ENCODE results near the gene VSIG8. TPM values are rescaled to one million over a fixed set of nuclear protein-coding genes. Genes with fewer than 3 reads are reported as not detected.
A peak's percentile ranks its signal among the peaks of the same experiment; 100 is the strongest.
"Not testable (repeated sequence)": the region's sequence is repeated elsewhere in the genome, so short reads cannot be mapped to it uniquely, and the experiment has no call there.

Gene VSIG8
- not detected for polyA plus RNA-seq (2012; ENCODE audit: low read depth, missing spikeins)

GRCh38 chr1:159862557-159862956 is at the start of gene VSIG8:
Gene VSIG8 (minus strand): TSS chr1:159862657. CDS start chr1:159862521, 136 bp downstream.
- TF ChIP-seq TAF1 (IDR thresholded peaks at IDR 0.05; ENCODE audit: low read depth, low read length) (no peak), PAX5 (IDR thresholded peaks at IDR 0.05; ENCODE audit: insufficient read depth, low read length, severe bottlenecking) (no peak)
- DNase-seq (ENCODE audit: insufficient read length, low spot score) (no peak), FAIRE-seq (no peak)

- DNase-seq (ENCODE audit: insufficient read length, low spot score) (no peak), FAIRE-seq (peak; percentile 57)
- no peak for TF ChIP-seq POLR2AphosphoS5 (IDR thresholded peaks at IDR 0.05; ENCODE audit: low read depth, low read length)
- TF ChIP-seq POU2F2 (IDR thresholded peaks at IDR 0.05; ENCODE audit: low read depth, low read length): no peak
These were observed 49.0 kb upstream of the VSIG8 start for GRCh38 chr1:159911326-159912070.

GRCh38 chr1:159908031-159908940 is 45.8 kb upstream of the VSIG8 start:
- TF ChIP-seq POLR2AphosphoS5 (IDR thresholded peaks at IDR 0.05; ENCODE audit: low read depth, low read length) (no peak), TAF1 (IDR thresholded peaks at IDR 0.05; ENCODE audit: low read depth, low read length) (no peak), PAX5 (IDR thresholded peaks at IDR 0.05; ENCODE audit: insufficient read depth, low read length, severe bottlenecking) (no peak), POU2F2 (IDR thresholded peaks at IDR 0.05; ENCODE audit: low read depth, low read length) (no peak), SPI1 (IDR thresholded peaks at IDR 0.05; ENCODE audit: low read depth, low read length) (no peak), POLR2A (IDR thresholded peaks at IDR 0.05; ENCODE audit: low read depth, low read length) (no peak)
- FAIRE-seq (no peak), DNase-seq (ENCODE audit: insufficient read length, low spot score) (no peak)

GRCh38 chr1:159906960-159907359 is 44.5 kb upstream of the VSIG8 start:
- no peak for TF ChIP-seq POLR2A (IDR thresholded peaks at IDR 0.05; ENCODE audit: low read depth, low read length)
- no peak for TF ChIP-seq POU2F2 (IDR thresholded peaks at IDR 0.05; ENCODE audit: low read depth, low read length)
- no peak for TF ChIP-seq PAX5 (IDR thresholded peaks at IDR 0.05; ENCODE audit: insufficient read depth, low read length, severe bottlenecking)
- TF ChIP-seq TAF1 (IDR thresholded peaks at IDR 0.05; ENCODE audit: low read depth, low read length): no peak
- no peak for TF ChIP-seq SPI1 (IDR thresholded peaks at IDR 0.05; ENCODE audit: low read depth, low read length)
- TF ChIP-seq POLR2AphosphoS5 (IDR thresholded peaks at IDR 0.05; ENCODE audit: low read depth, low read length): no peak
- FAIRE-seq (no peak), DNase-seq (ENCODE audit: insufficient read length, low spot score) (no peak)

GRCh38 chr1:159904036-159904435 is 41.6 kb upstream of the VSIG8 start:
- DNase-seq (ENCODE audit: insufficient read length, low spot score); FAIRE-seq: not testable (repeated sequence)

GRCh38 chr1:159902541-159902940 is 40.1 kb upstream of the VSIG8 start:
- DNase-seq (ENCODE audit: insufficient read length, low spot score): no peak
- FAIRE-seq: no peak
- TF ChIP-seq PAX5 (IDR thresholded peaks at IDR 0.05; ENCODE audit: insufficient read depth, low read length, severe bottlenecking): no peak
- TF ChIP-seq POLR2AphosphoS5 (IDR thresholded peaks at IDR 0.05; ENCODE audit: low read depth, low read length): no peak
- no peak for TF ChIP-seq POU2F2 (IDR thresholded peaks at IDR 0.05; ENCODE audit: low read depth, low read length)
- no peak for TF ChIP-seq POLR2A (IDR thresholded peaks at IDR 0.05; ENCODE audit: low read depth, low read length)
- TF ChIP-seq TAF1 (IDR thresholded peaks at IDR 0.05; ENCODE audit: low read depth, low read length): no peak
- TF ChIP-seq SPI1 (IDR thresholded peaks at IDR 0.05; ENCODE audit: low read depth, low read length): no peak

- no peak for FAIRE-seq
- TF ChIP-seq POU2F2 (IDR thresholded peaks at IDR 0.05; ENCODE audit: low read depth, low read length): no peak
- TF ChIP-seq POLR2AphosphoS5 (IDR thresholded peaks at IDR 0.05; ENCODE audit: low read depth, low read length): no peak
- TF ChIP-seq POLR2A (IDR thresholded peaks at IDR 0.05; ENCODE audit: low read depth, low read length): no peak
- TF ChIP-seq SPI1 (IDR thresholded peaks at IDR 0.05; ENCODE audit: low read depth, low read length): no peak
- no peak for DNase-seq (ENCODE audit: insufficient read length, low spot score)
These were observed 38.4 kb upstream of the VSIG8 start for GRCh38 chr1:159900755-159901360.

GRCh38 chr1:159900086-159900680 is 37.7 kb upstream of the VSIG8 start, which contains the start of gene CFAP45:
Gene CFAP45 (minus strand): TSS chr1:159900165. CDS start chr1:159900098, 67 bp downstream.
- peak; percentile 66 for DNase-seq (ENCODE audit: insufficient read length, low spot score)
- FAIRE-seq: no peak
- TF ChIP-seq POLR2AphosphoS5 (IDR thresholded peaks at IDR 0.05; ENCODE audit: low read depth, low read length): no peak
- TF ChIP-seq TAF1 (IDR thresholded peaks at IDR 0.05; ENCODE audit: low read depth, low read length): no peak
- TF ChIP-seq PAX5 (IDR thresholded peaks at IDR 0.05; ENCODE audit: insufficient read depth, low read length, severe bottlenecking): no peak
- no peak for TF ChIP-seq SPI1 (IDR thresholded peaks at IDR 0.05; ENCODE audit: low read depth, low read length)
- TF ChIP-seq POU2F2 (IDR thresholded peaks at IDR 0.05; ENCODE audit: low read depth, low read length): no peak
- TF ChIP-seq POLR2A (IDR thresholded peaks at IDR 0.05; ENCODE audit: low read depth, low read length): no peak

GRCh38 chr1:159899634-159900033 is 37.2 kb upstream of the VSIG8 start:
- FAIRE-seq; DNase-seq (ENCODE audit: insufficient read length, low spot score): not testable (repeated sequence)

GRCh38 chr1:159898527-159898926 is 36.1 kb upstream of the VSIG8 start:
- TF ChIP-seq POLR2AphosphoS5 (IDR thresholded peaks at IDR 0.05; ENCODE audit: low read depth, low read length) (no peak), POLR2A (IDR thresholded peaks at IDR 0.05; ENCODE audit: low read depth, low read length) (no peak), POU2F2 (IDR thresholded peaks at IDR 0.05; ENCODE audit: low read depth, low read length) (no peak), TAF1 (IDR thresholded peaks at IDR 0.05; ENCODE audit: low read depth, low read length) (no peak), PAX5 (IDR thresholded peaks at IDR 0.05; ENCODE audit: insufficient read depth, low read length, severe bottlenecking) (no peak), SPI1 (IDR thresholded peaks at IDR 0.05; ENCODE audit: low read depth, low read length) (no peak)
- DNase-seq (ENCODE audit: insufficient read length, low spot score): no peak
- no peak for FAIRE-seq
